Upper lobe of left lung (tissue), 4 donors: ENCODE measurements around the gene POMGNT2.

Experiments used
- EP300 ChIP-seq, 4 donors: sonication (generic); formaldehyde crosslinking; IDR thresholded peaks; one replicate each; pipeline ENCODE4 v1.5.1; 2017; ENCODE audit warnings: antibody characterized with exemption in 4 of 4, control low read depth in 2 of 4
- POLR2A ChIP-seq, 4 donors: fragments of 450-650 bp; IDR thresholded peaks; one replicate each; pipeline ENCODE4 v1.5.1; 2016 to 2017; ENCODE audit warnings: antibody characterized with exemption in 4 of 4, mild to moderate bottlenecking in 2 of 4
- POLR2AphosphoS5 ChIP-seq, 2 donors: sonication (generic); formaldehyde crosslinking; IDR thresholded peaks; one replicate each; pipeline ENCODE4 v1.5.1; 2017; ENCODE audit warnings: antibody characterized with exemption in 2 of 2
- TF ChIP-seq, protein P1 (sequence below), 6 experiments: fragments of 450-650 bp in 4 of 6; fragments of 200-600 bp in 2 of 6; sonication (generic) in 2 of 6; IDR thresholded peaks; one replicate each; pipeline ENCODE4 v1.5.1; 2016 to 2019; ENCODE audit warnings: antibody characterized with exemption in 6 of 6

DNA sequence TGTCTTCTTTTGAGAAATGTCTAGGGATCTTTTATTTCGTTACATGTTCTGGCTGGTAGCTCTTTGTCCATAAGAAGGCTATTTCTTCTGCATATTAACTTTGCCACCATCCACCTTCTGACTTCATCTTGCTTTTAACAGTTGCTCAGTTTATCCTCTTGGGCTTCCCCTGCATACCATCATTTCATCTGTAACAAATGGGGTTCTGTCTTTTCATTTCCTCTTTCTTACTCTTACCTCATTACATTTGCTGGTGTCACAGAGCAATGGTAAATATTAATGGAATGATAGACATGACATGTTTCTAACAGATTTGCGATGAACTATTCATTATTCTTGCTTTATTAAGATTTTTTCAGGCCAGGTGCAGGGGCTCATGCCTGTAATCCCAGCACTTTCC lies 64.4 kb downstream of the POMGNT2 start:
- TF ChIP-seq POLR2AphosphoS5 (IDR thresholded peaks at IDR 0.05) (no peak), POLR2A (IDR thresholded peaks at IDR 0.05) (no peak), EP300 (IDR thresholded peaks at IDR 0.05) (no peak)
- TF ChIP-seq, protein P1, sequence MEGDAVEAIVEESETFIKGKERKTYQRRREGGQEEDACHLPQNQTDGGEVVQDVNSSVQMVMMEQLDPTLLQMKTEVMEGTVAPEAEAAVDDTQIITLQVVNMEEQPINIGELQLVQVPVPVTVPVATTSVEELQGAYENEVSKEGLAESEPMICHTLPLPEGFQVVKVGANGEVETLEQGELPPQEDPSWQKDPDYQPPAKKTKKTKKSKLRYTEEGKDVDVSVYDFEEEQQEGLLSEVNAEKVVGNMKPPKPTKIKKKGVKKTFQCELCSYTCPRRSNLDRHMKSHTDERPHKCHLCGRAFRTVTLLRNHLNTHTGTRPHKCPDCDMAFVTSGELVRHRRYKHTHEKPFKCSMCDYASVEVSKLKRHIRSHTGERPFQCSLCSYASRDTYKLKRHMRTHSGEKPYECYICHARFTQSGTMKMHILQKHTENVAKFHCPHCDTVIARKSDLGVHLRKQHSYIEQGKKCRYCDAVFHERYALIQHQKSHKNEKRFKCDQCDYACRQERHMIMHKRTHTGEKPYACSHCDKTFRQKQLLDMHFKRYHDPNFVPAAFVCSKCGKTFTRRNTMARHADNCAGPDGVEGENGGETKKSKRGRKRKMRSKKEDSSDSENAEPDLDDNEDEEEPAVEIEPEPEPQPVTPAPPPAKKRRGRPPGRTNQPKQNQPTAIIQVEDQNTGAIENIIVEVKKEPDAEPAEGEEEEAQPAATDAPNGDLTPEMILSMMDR (IDR thresholded peaks at IDR 0.05) = no peak
